ENCODE results near the gene EFCAB6. TPM values are rescaled to one million over a fixed set of nuclear protein-coding genes. Genes with fewer than 3 reads are reported as not detected.

The EFCAB6 gene
- total and polyA plus RNA-seq, 11 donors: 0.53 to 2.3 (median 1.5) TPM

DNA sequence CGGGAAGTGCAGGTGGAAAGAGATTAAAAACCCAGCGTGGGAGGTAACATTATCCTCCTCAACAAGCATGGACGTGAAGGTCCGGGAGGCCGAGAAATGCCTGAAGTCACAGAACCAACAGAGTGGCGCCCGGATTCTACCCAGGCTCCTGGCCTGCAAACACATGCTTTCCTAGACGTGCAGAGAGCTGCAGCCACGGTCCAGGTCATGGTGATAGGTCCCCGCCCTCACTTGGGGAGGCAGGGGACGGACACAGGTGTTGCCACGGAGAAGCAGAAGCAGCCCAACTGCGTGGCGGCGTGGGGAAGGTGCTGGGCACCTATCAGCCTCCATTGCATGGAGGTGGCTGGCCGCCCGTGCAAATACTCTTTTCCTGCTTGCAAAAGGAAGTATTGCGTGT lies 251.5 kb downstream of the EFCAB6 start:
- peaks cover 0 to 5% (median 0%) of the 10 kb centered on the region in 9 donors for H3K27me3 ChIP-seq
- ATAC-seq (no peak), DNase-seq (no peak)
- H3K4me1 ChIP-seq: peaks cover 0 to 3% (median 0%) of the 10 kb centered on the region in 12 donors
- WGBS, 4 donors: 85 to 92% (median 89%) methylated on average over 18 of the region's 18 CpGs
- no peak for TF ChIP-seq POLR2A (IDR thresholded peaks at IDR 0.05)
- TF ChIP-seq, protein P1, sequence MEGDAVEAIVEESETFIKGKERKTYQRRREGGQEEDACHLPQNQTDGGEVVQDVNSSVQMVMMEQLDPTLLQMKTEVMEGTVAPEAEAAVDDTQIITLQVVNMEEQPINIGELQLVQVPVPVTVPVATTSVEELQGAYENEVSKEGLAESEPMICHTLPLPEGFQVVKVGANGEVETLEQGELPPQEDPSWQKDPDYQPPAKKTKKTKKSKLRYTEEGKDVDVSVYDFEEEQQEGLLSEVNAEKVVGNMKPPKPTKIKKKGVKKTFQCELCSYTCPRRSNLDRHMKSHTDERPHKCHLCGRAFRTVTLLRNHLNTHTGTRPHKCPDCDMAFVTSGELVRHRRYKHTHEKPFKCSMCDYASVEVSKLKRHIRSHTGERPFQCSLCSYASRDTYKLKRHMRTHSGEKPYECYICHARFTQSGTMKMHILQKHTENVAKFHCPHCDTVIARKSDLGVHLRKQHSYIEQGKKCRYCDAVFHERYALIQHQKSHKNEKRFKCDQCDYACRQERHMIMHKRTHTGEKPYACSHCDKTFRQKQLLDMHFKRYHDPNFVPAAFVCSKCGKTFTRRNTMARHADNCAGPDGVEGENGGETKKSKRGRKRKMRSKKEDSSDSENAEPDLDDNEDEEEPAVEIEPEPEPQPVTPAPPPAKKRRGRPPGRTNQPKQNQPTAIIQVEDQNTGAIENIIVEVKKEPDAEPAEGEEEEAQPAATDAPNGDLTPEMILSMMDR (IDR thresholded peaks at IDR 0.05): no peak
- H3K9me3 ChIP-seq: peaks cover 0 to 17% (median 2%) of the 10 kb centered on the region in 12 donors
- H3K4me3 ChIP-seq: no peak overlapping the region
- intact Hi-C loops (cut with DNase I): no loop called here
- H3K27ac ChIP-seq: no peak overlapping the region
- no peaks in the 10 kb centered on the region for H3K36me3 ChIP-seq

- no peaks in the 10 kb centered on the region for H3K36me3 ChIP-seq
- ATAC-seq (no peak), DNase-seq (no peak)
- no peak for TF ChIP-seq POLR2A (IDR thresholded peaks at IDR 0.05)
- TF ChIP-seq, protein P1 (IDR thresholded peaks at IDR 0.05): no peak
- H3K27ac ChIP-seq: no peak overlapping the region
- H3K4me1 ChIP-seq: no peaks in the 10 kb centered on the region
- no peak overlapping the region for H3K4me3 ChIP-seq
- intact Hi-C loops (cut with DNase I): no loop called here
- peaks cover 0 to 5% (median 0%) of the 10 kb centered on the region in 9 donors for H3K27me3 ChIP-seq
- H3K9me3 ChIP-seq: peaks cover 0 to 17% (median 2%) of the 10 kb centered on the region in 12 donors
- WGBS, 4 donors: 66 to 72% (median 68%) methylated on average over 10 to 11 of the region's 11 CpGs
Observed at GRCh38 chr22:43555561-43556515, 256.3 kb downstream of the EFCAB6 start.

DNA sequence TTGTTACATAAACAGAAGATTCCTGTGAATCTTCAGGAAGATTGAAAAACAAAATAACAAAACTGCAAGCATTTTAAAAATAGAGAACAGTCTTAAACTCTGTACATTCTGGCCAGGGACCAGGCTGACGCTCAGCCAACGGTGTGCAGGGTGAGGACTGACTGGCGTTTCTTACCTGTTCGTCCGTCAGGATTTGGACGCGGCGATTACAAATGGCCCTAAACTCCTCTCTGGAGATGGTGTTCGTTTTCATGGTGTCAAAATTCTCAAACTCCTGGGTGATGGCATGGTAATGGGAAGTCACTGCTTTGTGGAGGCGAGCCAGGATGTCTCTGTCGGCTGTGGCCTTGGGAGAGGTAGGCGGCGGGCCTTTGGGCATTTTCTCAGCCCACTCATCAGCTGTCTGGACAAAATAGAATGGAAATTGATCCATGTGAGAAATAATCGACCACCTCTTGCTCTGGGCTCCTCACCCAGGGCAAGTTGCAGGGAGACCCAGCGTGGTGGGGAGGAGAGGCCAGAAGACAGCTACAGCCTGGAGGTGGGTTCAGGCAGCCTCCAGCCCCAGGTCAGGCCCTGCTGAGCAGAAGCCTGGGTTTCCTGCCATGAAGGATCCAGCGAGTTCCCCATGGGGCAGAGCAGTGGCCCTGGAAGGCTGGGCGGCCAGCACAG lies 257.3 kb downstream of the EFCAB6 start:
- no peak for ATAC-seq
- Histone ChIP-seq H3K4me1 (no peaks in the 10 kb centered on the region), H3K27me3 (no peaks in the 10 kb centered on the region), H3K36me3 (no peaks in the 10 kb centered on the region), H3K9me3 (peaks cover 0 to 17% (median 2%) of the 10 kb centered on the region in 12 donors), H3K4me3 (no peak overlapping the region), H3K27ac (no peak overlapping the region)
- 85 to 95% (median 89%) methylated on average over 17 of the region's 17 CpGs for WGBS, 4 donors
- no peak for DNase-seq
- intact Hi-C loops (cut with DNase I): no loop called here
- TF ChIP-seq, protein P1 (IDR thresholded peaks at IDR 0.05): no peak
- TF ChIP-seq POLR2A (IDR thresholded peaks at IDR 0.05): no peak

DNA sequence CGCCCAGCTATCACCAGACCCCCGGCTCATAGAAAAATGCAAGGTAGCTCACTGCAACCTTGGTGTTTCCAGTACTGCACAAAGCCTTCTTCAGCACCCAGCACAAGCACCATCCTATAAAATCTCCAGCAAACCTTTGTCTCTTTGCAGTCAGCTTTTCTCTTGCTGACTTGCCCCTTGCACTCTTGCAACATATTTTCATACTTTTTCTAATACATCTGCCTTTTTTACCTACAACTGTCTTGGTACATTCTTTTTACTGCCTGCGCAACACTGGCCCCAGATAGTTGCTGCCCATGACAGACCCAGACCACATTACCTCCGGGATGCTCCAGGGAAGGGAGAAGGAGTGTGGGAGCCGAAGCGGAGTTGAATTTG lies 257.9 kb downstream of the EFCAB6 start:
- TF ChIP-seq, protein P1 (IDR thresholded peaks at IDR 0.05): no peak
- TF ChIP-seq POLR2A (IDR thresholded peaks at IDR 0.05): no peak
- Histone ChIP-seq H3K36me3 (no peaks in the 10 kb centered on the region), H3K27me3 (no peaks in the 10 kb centered on the region), H3K9me3 (peaks cover 0 to 17% (median 2%) of the 10 kb centered on the region in 12 donors), H3K4me3 (no peak overlapping the region), H3K4me1 (no peaks in the 10 kb centered on the region), H3K27ac (no peak overlapping the region)
- intact Hi-C loops (cut with DNase I): no loop called here
- no peak for ATAC-seq
- DNase-seq: no peak
- WGBS, 4 donors: 77 to 95% (median 81%) methylated on average over 6 of the region's 6 CpGs

Measured in heart left ventricle (tissue), 16 donors.